NCI-H345 treated with DMSO at 0.1 percent for 48 hours (cell line): ENCODE data around the gene ZSCAN10.

ENCODE experiments used
- DNase-seq: peaks from one replicate; lab custom pipeline; 2025; ENCODE audit not compliant: unreplicated experiment; lab: John Stamatoyannopoulos, UW

The ZSCAN10 gene

GRCh38 chr16:3049921-3050481, 49.1 kb downstream of the ZSCAN10 start:
- DNase-seq, result no peak

GRCh38 chr16:3047387-3047720, 51.7 kb downstream of the ZSCAN10 start:
- no peak for DNase-seq

- DNase-seq, result no peak
These were observed 52.3 kb downstream of the ZSCAN10 start for GRCh38 chr16:3046641-3047386.

GRCh38 chr16:3045758-3046640, 53.1 kb downstream of the ZSCAN10 start, which contains the start of gene MMP25:
Gene MMP25 (plus strand): TSS chr16:3046561. CDS start chr16:3046918, 357 bp downstream.
- no peak for DNase-seq

- DNase-seq, result no peak
These were observed 54.4 kb downstream of the ZSCAN10 start for GRCh38 chr16:3044708-3045107.

- no peak for DNase-seq
These were observed 56.7 kb downstream of the ZSCAN10 start for GRCh38 chr16:3042376-3042775.

- DNase-seq, result no peak
These were observed 60.2 kb downstream of the ZSCAN10 start for GRCh38 chr16:3038896-3039295.
